Measurements from ENCODE around the gene CHI3L2. TPM values are rescaled to one million over a fixed set of nuclear protein-coding genes. Genes with fewer than 3 reads are reported as not detected.

The CHI3L2 gene
- total and polyA plus RNA-seq, 2 of the 4 experiments (the other 2 are of a cell fraction), result 0.18 to 0.19 TPM

GRCh38 chr1:111204201-111204982 lies 23.1 kb upstream of the CHI3L2 start:
- TF ChIP-seq CHD1 (IDR thresholded peaks at IDR 0.05; ENCODE audit: low read depth, low read length) (no peak), RFX5 (IDR thresholded peaks at IDR 0.05; ENCODE audit: low read depth, low read length) (no peak), MAFK (IDR thresholded peaks at IDR 0.05; ENCODE audit: low read depth, low read length) (no peak)
- H3K27me3 ChIP-seq (ENCODE audit: control insufficient read depth, insufficient read depth, low read length), result peaks cover 22% of the 10 kb centered on the region
- dilution Hi-C loops (cut with HindIII; ENCODE audit: low sequenced_read_pairs, unreplicated experiment), result no loop called here
- H3K4me2 ChIP-seq (ENCODE audit: low read depth, low read length), result peak overlapping the region; percentile 51
- H4K91ac ChIP-seq (ENCODE audit: insufficient read depth, low read depth, low read length), result no peak overlapping the region; the same call in 1 of the 2 replicates
- peak overlapping the region; percentile 44; the same call in 1 of the 2 replicates for H2BK120ac ChIP-seq (ENCODE audit: low read depth, low read length)
- no peaks in the 10 kb centered on the region for H3K36me3 ChIP-seq (ENCODE audit: control insufficient read depth, insufficient read depth, low read length)
- peak overlapping the region; percentile 51 for H3K4ac ChIP-seq (ENCODE audit: low read depth, low read length)
- peaks cover 2% of the 10 kb centered on the region; the same call in 1 of the 2 replicates for H3K9me1 ChIP-seq (ENCODE audit: insufficient read depth, low read length)
- no peak overlapping the region; the same call in 1 of the 2 replicates for H2BK20ac ChIP-seq (ENCODE audit: low read depth, low read length)
- no peaks in the 10 kb centered on the region for H3K79me1 ChIP-seq (ENCODE audit: low read depth in 1 of 2, low read length in 2 of 2)
- H2AK5ac ChIP-seq (ENCODE audit: low read depth, low read length), result peak overlapping the region; percentile 31; the same call in 1 of the 2 replicates
- in situ Hi-C loops (cut with MboI; ENCODE audit: low sequenced_read_pairs), result no loop called here
- ChIA-PET CTCF (interaction anchor here (0.5 kb wide), 1 partner anchor 285 kb away, joined by 3 read pairs; no protein-coding TSS in a partner anchor), POLR2A (ENCODE audit: unreplicated experiment) (no interaction called here)
- no peak overlapping the region for H2BK5ac ChIP-seq (ENCODE audit: low read depth, low read length, poor library complexity, severe bottlenecking)
- peak overlapping the region; percentile 67; the same call in 1 of the 2 replicates for H3K23ac ChIP-seq (ENCODE audit: low read depth, low read length)
- H3K4me1 ChIP-seq (ENCODE audit: control insufficient read depth, insufficient read depth, low read length), result peaks cover 16% of the 10 kb centered on the region
- no peak overlapping the region for H2BK15ac ChIP-seq (ENCODE audit: low read depth, low read length)
- intact Hi-C loops (cut with micrococcal nuclease), result no loop called here
- no peak overlapping the region for H3K56ac ChIP-seq (ENCODE audit: extremely low read depth, insufficient read depth, low read length)
- no peak overlapping the region; the same call in 1 of the 2 replicates for H3K18ac ChIP-seq (ENCODE audit: low read depth, low read length)
- no peak overlapping the region for H3K27ac ChIP-seq (ENCODE audit: insufficient read depth, low read length)
- H3K9me3 ChIP-seq (ENCODE audit: control insufficient read depth, insufficient read depth, low read length), result no peaks in the 10 kb centered on the region
- ATAC-seq (ENCODE audit: low read depth), result peak; percentile 58
- peak overlapping the region; percentile 28; the same call in 1 of the 2 replicates for H4K5ac ChIP-seq (ENCODE audit: low read depth, low read length)
- BruUV-seq (replicated peaks), result no TSS peak
- WGBS, 2 experiments (ENCODE audit: extremely low coverage in 2 of 2, insufficient read length in 1 of 2), result 8% methylated on average over 37 of the region's 61 CpGs; no CpG with 5 or more reads in 1 of the 2 experiments
- no peaks in the 10 kb centered on the region for H4K20me1 ChIP-seq (ENCODE audit: insufficient read depth, low read length)
- peak overlapping the region; percentile 42 for H3K4me3 ChIP-seq (ENCODE audit: insufficient read depth, low read depth, low read length)
- H2AK9ac ChIP-seq (replicated peaks; ENCODE audit: low read depth, low read length, poor library complexity), result peak overlapping the region; percentile 68
- H3K9ac ChIP-seq (ENCODE audit: low read depth, low read length), result no peak overlapping the region; the same call in 1 of the 2 replicates
- peak overlapping the region; percentile 53; the same call in 1 of the 2 replicates for H3K14ac ChIP-seq (replicated peaks; ENCODE audit: low read depth, low read length)
- no peak for DNase-seq
- H4K8ac ChIP-seq (ENCODE audit: low read depth in 2 of 2, low read length in 2 of 2), result peak overlapping the region in 1 of 2 experiments; percentile 36; a peak in 1 of 4 replicates
- H2AFZ ChIP-seq (replicated peaks; ENCODE audit: low read length, poor library complexity), result peak overlapping the region; percentile 90
